Left ventricle myocardium inferior (tissue), 1 donor: ENCODE data around the gene PLA2G2F. TPM values are rescaled to one million over a fixed set of nuclear protein-coding genes. Genes with fewer than 3 reads are reported as not detected.

Source experiments
- DNase-seq: peaks from one replicate; pipeline ENCODE4 v3.0.0-alpha.2; 2020
- H3K27ac ChIP-seq: fragments of 200-600 bp; replicated peaks from 2 replicates; pipeline ENCODE4 v1.8.0; 2021
- H3K27me3 ChIP-seq: fragments of 200-600 bp; 2 replicates; pipeline ENCODE4 v1.8.0; 2021; ENCODE audit warnings: low read depth
- H3K36me3 ChIP-seq: fragments of 200-600 bp; 2 replicates; pipeline ENCODE4 v1.8.0; 2021
- H3K4me1 ChIP-seq: fragments of 200-600 bp; 2 replicates; pipeline ENCODE4 v1.8.0; 2021
- H3K4me3 ChIP-seq: fragments of 200-600 bp; 2 replicates; pipeline ENCODE4 v1.8.0; 2021; ENCODE audit warnings: mild to moderate bottlenecking, moderate library complexity
- H3K9me3 ChIP-seq: fragments of 200-600 bp; replicated peaks from 2 replicates; pipeline ENCODE4 v1.8.0; 2021
- CTCF ChIP-seq: fragments of 200-600 bp; IDR thresholded peaks from 2 replicates; pipeline ENCODE4 v1.8.0; 2021; ENCODE audit warnings: antibody characterized with exemption, mild to moderate bottlenecking, borderline replicate concordance
- intact Hi-C: fragments of 100-400 bp; cut with micrococcal nuclease; formaldehyde crosslinking; loops from one replicate; pipeline ENCODE4 v1.11.0; 2022
- total RNA-seq: library from RNA; stranded (reverse); fragmentation: NEBNext Ultra II Directional; extraction: Animal tissue kit (Norgen Biotek cat#: 25700); gene quantifications from one replicate; pipeline ENCODE4 v1.2.1, GENCODE V29; 2021
- donor health status: DM: no; HTN: yes; CAD: no; lungs with severe emphysema.

Gene PLA2G2F
- total RNA-seq, 1 donor from 2014 or later = not detected

DNA sequence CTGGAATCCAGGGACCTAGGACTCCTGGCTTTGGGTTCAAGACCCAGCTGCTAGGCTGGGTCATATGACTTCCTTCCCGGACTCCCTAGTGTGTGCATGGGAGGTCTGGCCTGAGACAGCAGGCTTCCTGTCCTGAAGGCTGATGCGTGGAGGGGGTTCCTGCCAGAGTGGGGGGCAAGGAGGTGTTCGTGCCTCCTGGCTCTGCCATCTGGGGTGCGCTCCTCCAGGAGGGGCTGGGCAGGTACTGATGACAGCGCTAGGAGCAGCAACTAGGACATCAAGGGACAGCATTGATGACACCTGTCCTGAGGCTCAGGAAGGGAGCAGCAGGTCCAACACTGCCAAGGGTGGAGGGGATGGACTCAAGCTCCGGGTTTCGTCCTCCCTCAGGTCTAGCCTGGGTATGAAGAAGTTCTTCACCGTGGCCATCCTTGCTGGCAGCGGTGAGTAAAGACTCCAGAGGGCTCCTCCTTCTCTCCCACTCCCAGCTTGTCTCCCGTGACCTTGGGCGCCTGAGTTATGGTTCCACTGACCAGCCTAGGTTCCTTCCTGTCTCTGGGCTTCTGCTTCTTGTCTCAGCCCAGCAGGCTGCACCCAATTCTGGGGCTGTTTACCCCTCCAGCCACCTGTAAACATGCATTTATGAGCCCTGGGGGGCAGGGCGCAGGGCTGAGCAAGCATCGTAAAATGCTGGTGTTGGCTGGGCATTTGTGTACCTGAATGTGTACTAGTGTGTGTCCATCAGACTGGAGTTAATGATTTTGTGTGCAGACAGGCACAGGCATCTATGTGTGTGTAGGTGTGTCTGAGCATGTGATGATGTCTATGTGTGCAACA is 871 bp downstream of the PLA2G2F start:
- Histone ChIP-seq H3K4me1 (no peaks in the 10 kb centered on the region), H3K36me3 (no peaks in the 10 kb centered on the region), H3K27me3 (peaks cover 16% of the 10 kb centered on the region), H3K27ac (no peak overlapping the region), H3K4me3 (no peak overlapping the region), H3K9me3 (no peaks in the 10 kb centered on the region)
- intact Hi-C loops = no loop called here
- DNase-seq = no peak
- TF ChIP-seq CTCF = no peak

DNA sequence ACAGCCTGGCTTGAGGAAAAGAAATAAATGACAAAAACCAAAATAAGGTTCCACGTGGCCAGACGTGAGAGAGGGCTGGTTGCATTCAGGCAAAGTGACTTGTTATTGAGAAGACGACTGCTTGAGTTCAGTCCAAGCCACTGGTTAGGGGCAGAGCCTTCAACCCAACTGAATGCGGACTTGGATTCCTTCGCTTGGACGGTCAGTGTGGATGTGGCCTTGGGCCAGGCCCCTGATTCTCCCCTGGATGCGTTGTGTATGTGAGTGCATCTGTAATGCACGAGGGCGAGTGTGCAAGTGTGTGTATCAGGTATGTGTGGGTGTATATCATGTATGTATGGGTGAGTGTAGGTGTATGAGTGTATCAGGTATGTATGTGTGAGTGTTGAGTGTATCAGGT is 1.9 kb downstream of the PLA2G2F start:
- intact Hi-C loops = no loop called here
- H3K4me3 ChIP-seq = no peak overlapping the region
- no peaks in the 10 kb centered on the region for H3K4me1 ChIP-seq
- no peaks in the 10 kb centered on the region for H3K36me3 ChIP-seq
- H3K27me3 ChIP-seq = peaks cover 9% of the 10 kb centered on the region
- no peak for TF ChIP-seq CTCF
- no peak for DNase-seq
- H3K27ac ChIP-seq = no peak overlapping the region
- no peaks in the 10 kb centered on the region for H3K9me3 ChIP-seq

DNA sequence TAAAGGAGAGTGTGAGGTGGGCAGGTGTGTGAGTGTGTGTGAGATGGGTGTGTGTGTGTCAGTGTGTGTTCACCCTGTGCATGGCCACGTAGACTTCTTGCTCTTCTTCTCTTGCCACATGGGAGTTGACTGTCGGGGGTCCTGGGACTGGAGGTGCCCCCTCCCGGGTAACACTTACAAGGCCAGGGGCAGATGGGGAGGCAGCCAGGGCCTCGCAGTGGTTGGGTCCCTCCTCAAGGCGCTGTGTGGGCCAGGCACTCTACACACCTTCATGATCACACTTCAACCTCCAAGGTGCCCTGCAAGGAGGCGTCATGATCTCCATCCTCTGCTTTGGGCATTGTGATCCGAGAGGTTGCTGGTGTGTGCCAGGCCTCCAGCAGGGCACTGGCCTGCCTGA is 2.3 kb downstream of the PLA2G2F start:
- no peak overlapping the region for H3K4me3 ChIP-seq
- H3K4me1 ChIP-seq = no peaks in the 10 kb centered on the region
- H3K9me3 ChIP-seq = no peaks in the 10 kb centered on the region
- DNase-seq = no peak
- intact Hi-C loops = no loop called here
- H3K27ac ChIP-seq = no peak overlapping the region
- H3K36me3 ChIP-seq = no peaks in the 10 kb centered on the region
- H3K27me3 ChIP-seq = peaks cover 9% of the 10 kb centered on the region
- TF ChIP-seq CTCF = no peak

GRCh38 chr1:20142001-20142710 is 3.0 kb downstream of the PLA2G2F start:
- Histone ChIP-seq H3K4me1 (no peaks in the 10 kb centered on the region), H3K36me3 (no peaks in the 10 kb centered on the region), H3K27me3 (peaks cover 9% of the 10 kb centered on the region), H3K4me3 (no peak overlapping the region), H3K9me3 (no peaks in the 10 kb centered on the region), H3K27ac (no peak overlapping the region)
- intact Hi-C loops = no loop called here
- no peak for DNase-seq
- no peak for TF ChIP-seq CTCF

GRCh38 chr1:20143318-20143717 is 4.2 kb downstream of the PLA2G2F start:
- H3K27me3 ChIP-seq = peaks cover 15% of the 10 kb centered on the region
- no peaks in the 10 kb centered on the region for H3K36me3 ChIP-seq
- DNase-seq = no peak
- no peak overlapping the region for H3K4me3 ChIP-seq
- intact Hi-C loops = no loop called here
- H3K4me1 ChIP-seq = no peaks in the 10 kb centered on the region
- TF ChIP-seq CTCF = no peak
- no peak overlapping the region for H3K27ac ChIP-seq
- no peaks in the 10 kb centered on the region for H3K9me3 ChIP-seq
